H9 (cell line): ENCODE measurements around the gene ESX1. TPM values are rescaled to one million over a fixed set of nuclear protein-coding genes. Genes with fewer than 3 reads are reported as not detected.

ENCODE experiments used
- DNase-seq: peaks from one replicate; pipeline ENCODE4 v3.0.0-alpha.2; 2017
- H2AFZ ChIP-seq: one replicate; pipeline ENCODE4 v1.6.1; 2013; ENCODE audit warnings: mild to moderate bottlenecking, low read length, control low read depth, moderate library complexity
- H2AK5ac ChIP-seq: 2 replicates; pipeline ENCODE4 v1.6.1; 2013; ENCODE audit warnings: low read length, control low read depth, mixed read lengths; ENCODE audit not compliant: insufficient read length
- H2BK120ac ChIP-seq: one replicate; pipeline ENCODE4 v1.6.1; 2013; ENCODE audit warnings: low read depth, mild to moderate bottlenecking, low read length, control low read depth, inconsistent platforms; ENCODE audit not compliant: poor library complexity, severe bottlenecking
- H2BK12ac ChIP-seq: 2 replicates; pipeline ENCODE4 v1.6.1; 2013; ENCODE audit warnings: low read length, control low read depth, mixed read lengths, low read depth; ENCODE audit not compliant: insufficient read length
- H2BK15ac ChIP-seq: 2 replicates; pipeline ENCODE4 v1.6.1; 2013; ENCODE audit warnings: low read depth, low read length, control low read depth
- H2BK20ac ChIP-seq: one replicate; pipeline ENCODE4 v1.6.1; 2013; ENCODE audit warnings: low read depth, mild to moderate bottlenecking, low read length, control low read depth, inconsistent platforms; ENCODE audit not compliant: poor library complexity, severe bottlenecking
- H2BK5ac ChIP-seq: 2 replicates; pipeline ENCODE4 v1.6.1; 2013; ENCODE audit warnings: low read length, control low read depth, mixed read lengths; ENCODE audit not compliant: insufficient read length
- H3K14ac ChIP-seq: 2 replicates; pipeline ENCODE4 v1.6.1; 2013; ENCODE audit warnings: low read length, control low read depth; ENCODE audit not compliant: insufficient read depth
- H3K18ac ChIP-seq: 2 replicates; pipeline ENCODE4 v1.6.1; 2013; ENCODE audit warnings: low read depth, mild to moderate bottlenecking, mixed read lengths, low read length, control low read depth; ENCODE audit not compliant: insufficient read length
- H3K23ac ChIP-seq: 2 replicates; pipeline ENCODE4 v1.6.1; 2013; ENCODE audit warnings: low read length, control low read depth, mixed read lengths, low read depth; ENCODE audit not compliant: insufficient read length
- H3K23me2 ChIP-seq: 2 replicates; pipeline ENCODE4 v1.6.1; 2013; ENCODE audit warnings: low read depth, mild to moderate bottlenecking, mixed read lengths, low read length, control low read depth; ENCODE audit not compliant: insufficient read length, poor library complexity, severe bottlenecking
- H3K27ac ChIP-seq: 2 replicates; pipeline ENCODE4 v1.5.1; 2013; ENCODE audit warnings: low read length, control low read depth, mixed read lengths, low read depth; ENCODE audit not compliant: insufficient read length
- H3K27me3 ChIP-seq: 2 replicates; pipeline ENCODE4 v1.6.1; 2013; ENCODE audit warnings: low read length, control low read depth, inconsistent platforms; ENCODE audit not compliant: insufficient read depth
- H3K4ac ChIP-seq: 2 replicates; pipeline ENCODE4 v1.6.1; 2013; ENCODE audit warnings: low read depth, mild to moderate bottlenecking, control low read depth, inconsistent platforms, low read length, moderate library complexity
- H3K4me1 ChIP-seq: 2 replicates; pipeline ENCODE4 v1.6.1; 2013; ENCODE audit warnings: low read length, control low read depth, inconsistent platforms; ENCODE audit not compliant: insufficient read depth
- H3K4me2 ChIP-seq: 2 replicates; pipeline ENCODE4 v1.6.1; 2013; ENCODE audit warnings: low read length, control low read depth, mixed read lengths; ENCODE audit not compliant: insufficient read length, insufficient read depth
- H3K56ac ChIP-seq: 2 replicates; pipeline ENCODE4 v1.6.1; 2013; ENCODE audit warnings: low read depth, mild to moderate bottlenecking, mixed read lengths, low read length, control low read depth; ENCODE audit not compliant: insufficient read length
- H3K79me1 ChIP-seq: 2 replicates; pipeline ENCODE4 v1.6.1; 2013; ENCODE audit warnings: low read depth, mild to moderate bottlenecking, moderate library complexity, low read length, control low read depth, inconsistent platforms; ENCODE audit not compliant: insufficient read depth, poor library complexity, severe bottlenecking
- H3K79me2 ChIP-seq: 2 replicates; pipeline ENCODE4 v1.6.1; 2013; ENCODE audit warnings: low read length, control low read depth, inconsistent platforms; ENCODE audit not compliant: insufficient read depth
- H3K9ac ChIP-seq: 2 replicates; pipeline ENCODE4 v1.6.1; 2013; ENCODE audit warnings: low read length, control low read depth, mixed read lengths; ENCODE audit not compliant: insufficient read length; ENCODE audit errors: extremely low read depth
- H3K9me3 ChIP-seq: one replicate; pipeline ENCODE4 v1.6.1; 2013; ENCODE audit warnings: low read depth, low read length, inconsistent platforms; ENCODE audit not compliant: control insufficient read depth
- H3T11ph ChIP-seq: one replicate; pipeline ENCODE4 v1.6.1; 2013; ENCODE audit warnings: mild to moderate bottlenecking, low read length, control low read depth, inconsistent platforms
- H4K20me1 ChIP-seq: one replicate; pipeline ENCODE4 v1.6.1; 2013; ENCODE audit not compliant: control insufficient read depth, insufficient read length, insufficient read depth
- H4K5ac ChIP-seq: 2 replicates; pipeline ENCODE4 v1.6.1; 2013; ENCODE audit warnings: low read depth, mild to moderate bottlenecking, mixed read lengths, low read length, control low read depth; ENCODE audit not compliant: insufficient read length
- H4K8ac ChIP-seq: replicated peaks from 2 replicates; pipeline ENCODE4 v1.6.1; 2013; ENCODE audit warnings: low read length, control low read depth, mixed read lengths, low read depth; ENCODE audit not compliant: insufficient read length
- H4K91ac ChIP-seq: 2 replicates; pipeline ENCODE4 v1.6.1; 2013; ENCODE audit warnings: low read depth, mild to moderate bottlenecking, moderate library complexity, mixed read lengths, low read length, control low read depth; ENCODE audit not compliant: insufficient read length
- H3K27ac Mint-ChIP-seq, 3 experiments: 2 replicates in 2 of 3; 3 replicates in 1 of 3; pipeline ENCODE4 v1.8.0; 2020 to 2021; ENCODE audit warnings: mixed read lengths in 3 of 3, mild to moderate bottlenecking in 1 of 3, moderate library complexity in 1 of 3
- H3K27me3 Mint-ChIP-seq: 2 replicates; pipeline ENCODE4 v1.8.0; 2021; ENCODE audit warnings: low read depth, mild to moderate bottlenecking, moderate library complexity, mixed read lengths
- H3K36me3 Mint-ChIP-seq, 3 experiments: 2 replicates in 2 of 3; 3 replicates in 1 of 3; pipeline ENCODE4 v1.8.0; 2020 to 2021; ENCODE audit warnings: low read depth in 3 of 3, mixed read lengths in 3 of 3; ENCODE audit not compliant: insufficient read depth in 1 of 3
- H3K4me1 Mint-ChIP-seq, 2 experiments: 2 replicates each; pipeline ENCODE4 v1.8.0; 2020; ENCODE audit warnings: mixed read lengths in 2 of 2
- H3K4me3 Mint-ChIP-seq, 2 experiments: 2 replicates in 1 of 2; 3 replicates in 1 of 2; pipeline ENCODE4 v1.8.0; 2020 to 2021; ENCODE audit warnings: mild to moderate bottlenecking in 2 of 2, mixed read lengths in 2 of 2, moderate library complexity in 1 of 2
- H3K9me3 Mint-ChIP-seq, 2 experiments: 2 replicates in 1 of 2; 3 replicates in 1 of 2; pipeline ENCODE4 v1.8.0; 2020; ENCODE audit warnings: mild to moderate bottlenecking in 2 of 2, mixed read lengths in 2 of 2, moderate library complexity in 1 of 2
- CTCF ChIP-seq: fragments of 200-600 bp; sonication (generic); conservative IDR thresholded peaks from 3 replicates; pipeline ENCODE4 v1.8.0; 2021; ENCODE audit warnings: antibody characterized with exemption, mild to moderate bottlenecking
- WGBS: extraction: QIAGEN DNeasy Blood & Tissue Kit; methylation state at CpG from one replicate; pipeline ENCODE4 v1.1.7; 2013; ENCODE audit warnings: missing lambda C conversion rate, low lambda C conversion rate, mixed read lengths; ENCODE audit not compliant: insufficient read length; ENCODE audit errors: extremely low coverage; 5-methylcytosine and 5-hydroxymethylcytosine counted together
- total RNA-seq: library from RNA; stranded (reverse); gene quantifications from 2 replicates; pipeline ENCODE4 v1.2.1, GENCODE V29; 2021

The ESX1 gene
- total RNA-seq, 1 experiment from 2014 or later: not detected

- Histone ChIP-seq H4K91ac (no peak overlapping the region), H3T11ph (no peak overlapping the region), H2BK15ac (no peak overlapping the region), H2AK5ac (no peak overlapping the region), H3K18ac (no peak overlapping the region), H3K27me3 (no peaks in the 10 kb centered on the region), H4K8ac (no peak overlapping the region), H3K4me2 (no peak overlapping the region), H2BK5ac (no peak overlapping the region), H2AFZ (no peak overlapping the region), H3K9me3 (peaks cover 6% of the 10 kb centered on the region), H3K56ac (no peak overlapping the region), H3K9ac (no peak overlapping the region), H3K14ac (no peak overlapping the region), H3K23ac (no peak overlapping the region), H2BK120ac (no peak overlapping the region), H3K79me2 (no peaks in the 10 kb centered on the region), H3K27ac (no peak overlapping the region), H4K20me1 (no peaks in the 10 kb centered on the region), H4K5ac (no peak overlapping the region), H3K4ac (no peak overlapping the region), H3K23me2 (no peaks in the 10 kb centered on the region), H2BK20ac (no peak overlapping the region), H3K79me1 (no peaks in the 10 kb centered on the region), H3K4me1 (no peaks in the 10 kb centered on the region), H2BK12ac (no peak overlapping the region)
- no peak for TF ChIP-seq CTCF
- Mint-ChIP-seq H3K36me3 (no peaks in the 10 kb centered on the region; a peak in 1 of 7 replicates), H3K27me3 (peaks cover 47% of the 10 kb centered on the region), H3K4me3 (no peak overlapping the region), H3K4me1 (no peaks in the 10 kb centered on the region), H3K9me3 (peaks cover 0 to 55% of the 10 kb centered on the region in 2 experiments; a peak in 3 of 5 replicates), H3K27ac (no peak overlapping the region)
- WGBS: no CpG with 5 or more reads among the region's 5 CpGs
- DNase-seq: no peak
These were observed 43.5 kb downstream of the ESX1 start for GRCh38 chrX:104211187-104211586.
